GM19023 (cell line): ENCODE measurements around the gene AOPEP.
"Not testable (repeated sequence)": the region's sequence is repeated elsewhere in the genome, so short reads cannot be mapped to it uniquely, and the experiment has no call there.

Source experiments
- ATAC-seq: cut with Tn5 transposase; IDR thresholded peaks from one replicate; pipeline ENCODE4 v1.9.1; 2021; ENCODE audit warnings: mild to moderate bottlenecking, moderate library complexity; ENCODE audit not compliant: unreplicated experiment

Gene AOPEP

GRCh38 chr9:94865582-94866452, 139.3 kb downstream of the AOPEP start:
- no peak for ATAC-seq

- ATAC-seq = no peak
These were observed 140.3 kb downstream of the AOPEP start for GRCh38 chr9:94866770-94867169.

- no peak for ATAC-seq
These were observed 140.9 kb downstream of the AOPEP start for GRCh38 chr9:94867281-94867841.

- no peak for ATAC-seq
These were observed 141.4 kb downstream of the AOPEP start for GRCh38 chr9:94867842-94868312.

- ATAC-seq = no peak
These were observed 142.0 kb downstream of the AOPEP start for GRCh38 chr9:94868464-94868863.

GRCh38 chr9:94869415-94869843, 142.9 kb downstream of the AOPEP start:
- ATAC-seq = no peak

GRCh38 chr9:94870465-94870792, 143.9 kb downstream of the AOPEP start:
- ATAC-seq = no peak

- no peak for ATAC-seq
These were observed 144.5 kb downstream of the AOPEP start for GRCh38 chr9:94870793-94871558.

GRCh38 chr9:94872083-94872833, 145.8 kb downstream of the AOPEP start:
- ATAC-seq = no peak

- no peak for ATAC-seq
These were observed 146.5 kb downstream of the AOPEP start for GRCh38 chr9:94872891-94873511.

- ATAC-seq = no peak
These were observed 147.8 kb downstream of the AOPEP start for GRCh38 chr9:94874316-94874715.

GRCh38 chr9:94875300-94876020, 149.0 kb downstream of the AOPEP start:
- ATAC-seq = peak; percentile 82

GRCh38 chr9:94878804-94879203, 152.3 kb downstream of the AOPEP start:
- not testable (repeated sequence) for ATAC-seq

GRCh38 chr9:94879230-94879629, 152.7 kb downstream of the AOPEP start:
- ATAC-seq = no peak

- ATAC-seq = no peak
These were observed 154.5 kb downstream of the AOPEP start for GRCh38 chr9:94881023-94881422.

GRCh38 chr9:94881454-94881853, 155.0 kb downstream of the AOPEP start:
- no peak for ATAC-seq

- no peak for ATAC-seq
These were observed 155.4 kb downstream of the AOPEP start for GRCh38 chr9:94881940-94882339.

GRCh38 chr9:94882966-94883641, 156.6 kb downstream of the AOPEP start:
- no peak for ATAC-seq

- ATAC-seq = no peak
These were observed 159.5 kb downstream of the AOPEP start for GRCh38 chr9:94885854-94886447.
